HepG2 (cell line): Measurements from ENCODE around the gene ZNF547. TPM values are rescaled to one million over a fixed set of nuclear protein-coding genes. Genes with fewer than 3 reads are reported as not detected.

Experiments used
- BCL3 ChIP-seq: sonication (generic); formaldehyde crosslinking; IDR thresholded peaks from 2 replicates; pipeline ENCODE4 v1.5.1; 2020; ENCODE audit warnings: mild to moderate bottlenecking, missing genetic modification reagents, moderate library complexity
- EP300 ChIP-seq, 3 experiments: sonication (generic) in 1 of 3; formaldehyde crosslinking in 1 of 3; IDR thresholded peaks; 2 replicates each; pipeline versions ENCODE4 v1.5.1 to v1.6.1; 2011 to 2020; ENCODE audit warnings: low read depth in 2 of 3, low read length in 2 of 3, borderline replicate concordance in 1 of 3, improper control_type of control experiment in 1 of 3, mild to moderate bottlenecking in 1 of 3, missing genetic modification reagents in 1 of 3, moderate library complexity in 1 of 3
- GATAD2A ChIP-seq: IDR thresholded peaks from 2 replicates; pipeline ENCODE4 v1.6.1; 2016
- GFI1 ChIP-seq: sonication (generic); formaldehyde crosslinking; IDR thresholded peaks from 2 replicates; pipeline ENCODE4 v1.5.0; 2020; ENCODE audit warnings: missing genetic modification reagents, mild to moderate bottlenecking, borderline replicate concordance
- HNRNPK ChIP-seq: fragments of 200-400 bp; formaldehyde crosslinking; IDR thresholded peaks from 2 replicates; pipeline ENCODE4 v1.6.1; 2018; ENCODE audit warnings: low read length, low read depth, moderate library complexity, mild to moderate bottlenecking; ENCODE audit not compliant: poor library complexity, severe bottlenecking
- JUND ChIP-seq: sonication (generic); formaldehyde crosslinking; IDR thresholded peaks from 2 replicates; pipeline ENCODE4 v1.8.0; 2022; ENCODE audit warnings: mild to moderate bottlenecking, missing genetic modification reagents
- KMT2A ChIP-seq: sonication (generic); formaldehyde crosslinking; IDR thresholded peaks from 2 replicates; pipeline ENCODE4 v1.4.0; 2020; ENCODE audit warnings: missing genetic modification reagents
- MED8 ChIP-seq: sonication (generic); formaldehyde crosslinking; IDR thresholded peaks from 2 replicates; pipeline ENCODE4 v1.8.1; 2023; ENCODE audit warnings: mild to moderate bottlenecking, missing genetic modification reagents; ENCODE audit not compliant: insufficient replicate concordance
- MXI1 ChIP-seq: IDR thresholded peaks from 3 replicates; pipeline ENCODE4 v1.6.1; 2012; ENCODE audit warnings: low read depth, low read length, inconsistent platforms, borderline replicate concordance
- MZF1 ChIP-seq: sonication (generic); formaldehyde crosslinking; IDR thresholded peaks from 2 replicates; pipeline ENCODE4 v1.8.1; 2023; ENCODE audit warnings: mild to moderate bottlenecking, missing genetic modification reagents, borderline replicate concordance
- PCBP1 ChIP-seq: fragments of 200-400 bp; formaldehyde crosslinking; IDR thresholded peaks from 2 replicates; pipeline ENCODE4 v1.6.1; 2017; ENCODE audit warnings: mild to moderate bottlenecking, low read depth, low read length, borderline replicate concordance
- PRDM10 ChIP-seq: sonication (generic); formaldehyde crosslinking; IDR thresholded peaks from 2 replicates; pipeline ENCODE4 v1.4.0; 2020; ENCODE audit warnings: low read depth, missing genetic modification reagents
- PTBP1 ChIP-seq: fragments of 200-400 bp; formaldehyde crosslinking; IDR thresholded peaks from 2 replicates; pipeline ENCODE4 v1.6.1; 2018; ENCODE audit warnings: low read length, low read depth; ENCODE audit not compliant: poor library complexity, severe bottlenecking
- RARG ChIP-seq: sonication (generic); formaldehyde crosslinking; IDR thresholded peaks from 2 replicates; pipeline ENCODE4 v1.4.0; 2020; ENCODE audit warnings: low read depth, mild to moderate bottlenecking, missing genetic modification reagents
- SMAD9 ChIP-seq: sonication (generic); formaldehyde crosslinking; IDR thresholded peaks from 2 replicates; pipeline ENCODE4 v1.5.1; 2020; ENCODE audit warnings: mild to moderate bottlenecking, missing genetic modification reagents
- ZBTB20 ChIP-seq: sonication (generic); formaldehyde crosslinking; IDR thresholded peaks from 2 replicates; pipeline ENCODE4 v1.8.1; 2023; ENCODE audit warnings: missing genetic modification reagents, low read depth, mild to moderate bottlenecking, borderline replicate concordance
- ZFAT ChIP-seq: sonication (generic); formaldehyde crosslinking; conservative IDR thresholded peaks from 2 replicates; pipeline ENCODE4 v1.8.1; 2023; ENCODE audit warnings: missing genetic modification reagents, inconsistent platforms
- ZNF180 ChIP-seq: sonication (generic); formaldehyde crosslinking; IDR thresholded peaks from 2 replicates; pipeline ENCODE4 v1.4.0; 2020; ENCODE audit warnings: low read depth, missing genetic modification reagents, borderline replicate concordance
- ZNF329 ChIP-seq: sonication (generic); formaldehyde crosslinking; IDR thresholded peaks from 2 replicates; pipeline ENCODE4 v1.9.0; 2021; ENCODE audit warnings: low read depth, mild to moderate bottlenecking, missing genetic modification reagents
- ZNF563 ChIP-seq: sonication (generic); formaldehyde crosslinking; IDR thresholded peaks from 2 replicates; pipeline ENCODE4 v1.8.0; 2022; ENCODE audit warnings: mild to moderate bottlenecking, moderate library complexity, missing genetic modification reagents
- ZNF644 ChIP-seq: IDR thresholded peaks from 2 replicates; pipeline ENCODE4 v1.6.1; 2016; ENCODE audit warnings: low read depth
- ZNF678 ChIP-seq: sonication (generic); formaldehyde crosslinking; IDR thresholded peaks from 2 replicates; pipeline ENCODE4 v1.4.0; 2020; ENCODE audit warnings: mild to moderate bottlenecking, missing genetic modification reagents
- ZNF782 ChIP-seq: sonication (generic); formaldehyde crosslinking; IDR thresholded peaks from 2 replicates; pipeline ENCODE4 v1.4.0; 2020; ENCODE audit warnings: missing genetic modification reagents, mild to moderate bottlenecking, borderline replicate concordance
- polyA plus RNA-seq, 8 experiments: library from polyadenylated mRNA; depleted of rRNA in 3 of 8; stranded (reverse) in 7 of 8; unstranded in 1 of 8; fragments of >200 nt; fragmentation: Illumina TruSeq in 4 of 8; extraction: Trizol in 4 of 8; gene quantifications; 2 replicates each; pipeline versions ENCODE4 v1.2.1 to v1.2.3, GENCODE V29; 2011 to 2016; ENCODE audit warnings: low read depth in 4 of 8, missing spikeins in 1 of 8, mixed read lengths in 1 of 8; ENCODE audit not compliant: insufficient read depth in 1 of 8
- total RNA-seq, 5 experiments: library from RNA; depleted of rRNA; stranded (reverse); fragments of >200 nt; fragmentation: Illumina TruSeq; extraction: Trizol; gene quantifications; 2 replicates each; pipeline ENCODE4 v1.2.3, GENCODE V29; 2016; ENCODE audit warnings: low read depth in 1 of 5

Gene ZNF547
- total and polyA plus RNA-seq, 2 of the 13 experiments (the other 11 are each of a cell fraction or from before 2014, with no cell fraction given), result 2.0 to 2.6 TPM

- TF ChIP-seq EP300 (IDR thresholded peaks at IDR 0.05; ENCODE audit: low read depth in 2 of 2, low read length in 2 of 2) (no peak), EP300 (CRISPR knock-in tag; IDR thresholded peaks at IDR 0.05; ENCODE audit: borderline replicate concordance) (no peak), ZNF782 (CRISPR knock-in tag) (0 out of 2 replicates have a peak, but pooled peaks have one; percentile 63), HNRNPK (no peak), KMT2A (peak; percentile 81), PCBP1 (0 out of 2 replicates have a peak, but pooled peaks have one; percentile 62), ZBTB20 (CRISPR knock-in tag) (peak; percentile 65; the same call in 1 of the 2 replicates), ZNF644 (CRISPR knock-in tag) (no peak), RARG (CRISPR knock-in tag) (no peak), PTBP1 (no peak), GATAD2A (CRISPR knock-in tag) (0 out of 2 replicates have a peak, but pooled peaks have one; percentile 14), ZNF329 (CRISPR knock-in tag) (no peak), JUND (peak; percentile 86), MZF1 (CRISPR knock-in tag) (no peak), GFI1 (0 out of 2 replicates have a peak, but pooled peaks have one; percentile 40), ZNF180 (CRISPR knock-in tag) (no peak), MXI1 (peak; percentile 68; the same call in 1 of the 3 replicates), ZNF563 (0 out of 2 replicates have a peak, but pooled peaks have one; percentile 15), MED8 (no peak), PRDM10 (peak; percentile 72), BCL3 (CRISPR knock-in tag) (peak; percentile 57), ZNF678 (CRISPR knock-in tag) (no peak), SMAD9 (CRISPR knock-in tag) (no peak), ZFAT (CRISPR knock-in tag) (no peak)
These were observed 42.9 kb upstream of the ZNF547 start, which contains the start of gene ZNF543 (continued) for GRCh38 chr19:57320180-57321084.
